ENCODE measurements around the gene ATXN3L.

DNA sequence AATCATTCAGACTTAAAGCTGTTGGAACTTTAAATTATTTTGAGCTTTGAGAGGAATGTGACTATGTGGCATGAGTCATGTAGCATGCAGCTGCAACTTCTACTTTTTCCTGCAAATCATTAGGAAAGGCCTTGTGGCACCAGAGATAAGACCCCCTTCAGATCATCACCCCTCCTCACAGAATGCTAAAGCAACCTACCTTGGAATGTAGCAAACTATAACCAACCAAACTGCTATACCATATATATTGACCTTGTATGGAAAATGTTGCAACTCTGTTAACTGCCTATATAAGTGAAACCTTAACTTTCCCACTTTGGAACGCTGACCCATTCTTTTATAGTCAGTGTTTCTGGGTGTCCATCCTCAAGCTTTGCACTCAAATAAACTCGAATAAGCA lies 32.0 kb downstream of the ATXN3L start:
- TF ChIP-seq, protein P1, sequence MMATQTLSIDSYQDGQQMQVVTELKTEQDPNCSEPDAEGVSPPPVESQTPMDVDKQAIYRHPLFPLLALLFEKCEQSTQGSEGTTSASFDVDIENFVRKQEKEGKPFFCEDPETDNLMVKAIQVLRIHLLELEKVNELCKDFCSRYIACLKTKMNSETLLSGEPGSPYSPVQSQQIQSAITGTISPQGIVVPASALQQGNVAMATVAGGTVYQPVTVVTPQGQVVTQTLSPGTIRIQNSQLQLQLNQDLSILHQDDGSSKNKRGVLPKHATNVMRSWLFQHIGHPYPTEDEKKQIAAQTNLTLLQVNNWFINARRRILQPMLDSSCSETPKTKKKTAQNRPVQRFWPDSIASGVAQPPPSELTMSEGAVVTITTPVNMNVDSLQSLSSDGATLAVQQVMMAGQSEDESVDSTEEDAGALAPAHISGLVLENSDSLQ (IDR thresholded peaks at IDR 0.05): no peak
- TF ChIP-seq SUZ12 (IDR thresholded peaks at IDR 0.05) (no peak), FOXA1 (IDR thresholded peaks at IDR 0.05) (no peak), LEF1 (IDR thresholded peaks at IDR 0.05; ENCODE audit: borderline replicate concordance) (no peak), TARDBP (IDR thresholded peaks at IDR 0.05) (no peak), ZNF384 (IDR thresholded peaks at IDR 0.05) (no peak), HDGF (IDR thresholded peaks at IDR 0.05; ENCODE audit: borderline replicate concordance) (no peak)

Measured in HEK293T (cell line).